K562 (cell line): ENCODE results near the gene ZNF318. TPM values are rescaled to one million over a fixed set of nuclear protein-coding genes. Genes with fewer than 3 reads are reported as not detected.

Experiments
- BHLHE40 ChIP-seq: IDR thresholded peaks from 2 replicates; pipeline ENCODE4 v1.6.1; 2011; ENCODE audit warnings: low read length, improper control_type of control experiment
- CHAMP1 ChIP-seq: fragments of 450-650 bp; IDR thresholded peaks from 2 replicates; pipeline ENCODE4 v1.6.1; 2016; ENCODE audit warnings: mild to moderate bottlenecking
- CREB3 ChIP-seq: fragments of 450-650 bp; conservative IDR thresholded peaks from 2 replicates; pipeline ENCODE4 v1.6.1; 2016; ENCODE audit warnings: missing genetic modification characterization, low read depth, mild to moderate bottlenecking, missing compliant biosample characterization, moderate library complexity
- CTBP1 ChIP-seq: fragments of 450-650 bp; IDR thresholded peaks from 2 replicates; pipeline ENCODE4 v1.6.1; 2016; ENCODE audit warnings: borderline replicate concordance
- ETV1 ChIP-seq: fragments of 450-650 bp; conservative IDR thresholded peaks from 2 replicates; pipeline ENCODE4 v1.6.1; 2016; ENCODE audit warnings: missing genetic modification characterization, control low read depth, low read depth, missing compliant biosample characterization
- HMGXB4 ChIP-seq: sonication (generic); formaldehyde crosslinking; IDR thresholded peaks from 2 replicates; pipeline ENCODE4 v1.8.1; 2023; ENCODE audit warnings: mild to moderate bottlenecking, missing genetic modification reagents
- JUND ChIP-seq, 2 experiments: IDR thresholded peaks; 2 replicates in 1 of 2; 3 replicates in 1 of 2; pipeline ENCODE4 v1.6.1; 2011; ENCODE audit warnings: borderline replicate concordance in 2 of 2, low read depth in 2 of 2, low read length in 2 of 2, improper control_type of control experiment in 1 of 2, missing biosample characterization in 1 of 2, missing genetic modification characterization in 1 of 2, missing genetic modification reagents in 1 of 2
- MNT ChIP-seq, 2 experiments: fragments of 450-650 bp; conservative IDR thresholded peaks; 2 replicates each; pipeline ENCODE4 v1.6.1; 2017; ENCODE audit warnings: mild to moderate bottlenecking in 2 of 2, moderate library complexity in 2 of 2
- NFIC ChIP-seq: fragments of 450-650 bp; IDR thresholded peaks from 2 replicates; pipeline ENCODE4 v1.6.1; 2017; ENCODE audit warnings: mild to moderate bottlenecking, inconsistent platforms
- NR2C2 ChIP-seq, 2 experiments: fragments of 200-800 bp in 1 of 2; sonication (Bioruptor generic) in 1 of 2; sonication (generic) in 1 of 2; formaldehyde crosslinking in 1 of 2; IDR thresholded peaks; 2 replicates each; pipeline versions ENCODE4 v1.6.1 to v1.8.0; 2016 to 2022; ENCODE audit warnings: mild to moderate bottlenecking in 1 of 2, missing compliant biosample characterization in 1 of 2, missing genetic modification characterization in 1 of 2, missing genetic modification reagents in 1 of 2
- TRIM24 ChIP-seq, 2 experiments: fragments of 450-650 bp; IDR thresholded peaks; 2 replicates each; pipeline ENCODE4 v1.6.1; 2016
- ZBTB34 ChIP-seq: fragments of 250-450 bp; sonication (Bioruptor Pico); IDR thresholded peaks from 2 replicates; pipeline ENCODE4 v1.8.0; 2021; ENCODE audit warnings: mild to moderate bottlenecking, moderate library complexity
- ZNF584 ChIP-seq: fragments of 200-800 bp; sonication (Bioruptor generic); IDR thresholded peaks from 2 replicates; pipeline ENCODE4 v1.6.1; 2016; ENCODE audit warnings: low read depth, mild to moderate bottlenecking, missing genetic modification characterization, missing compliant biosample characterization
- ZNF740 ChIP-seq, 3 experiments: fragments of 200-800 bp in 1 of 3; sonication (Bioruptor generic) in 1 of 3; sonication (generic) in 1 of 3; formaldehyde crosslinking in 1 of 3; IDR thresholded peaks; 2 replicates each; pipeline versions ENCODE4 v1.6.1 to v1.8.0; 2016 to 2022; ENCODE audit warnings: mild to moderate bottlenecking in 2 of 3, missing compliant biosample characterization in 2 of 3, missing genetic modification characterization in 2 of 3, missing genetic modification reagents in 1 of 3
- polyA plus RNA-seq, 8 experiments: library from polyadenylated mRNA; depleted of rRNA in 4 of 8; stranded (reverse) in 5 of 8; unstranded in 3 of 8; fragments of >200 nt; fragmentation: Nextera tagmentation in 2 of 8; fragmentation: Illumina TruSeq in 1 of 8; extraction: Ambion mirVana in 2 of 8; extraction: Trizol in 1 of 8; gene quantifications; 2 replicates each; pipeline versions ENCODE4 v1.2.1 to v1.2.3, GENCODE V29; 2011 to 2014; ENCODE audit warnings: inconsistent platforms in 1 of 8, missing spikeins in 1 of 8
- total RNA-seq, 7 experiments: library from RNA; depleted of rRNA in 6 of 7; stranded (reverse); fragments of >200 nt in 6 of 7; fragmentation: Illumina TruSeq in 2 of 7; extraction: Trizol in 2 of 7; gene quantifications; 2 replicates each; pipeline versions ENCODE4 v1.2.1 to v1.2.3, GENCODE V29; 2011 to 2021; ENCODE audit warnings: low replicate concordance in 1 of 7

The ZNF318 gene
- total and polyA plus RNA-seq, 9 of the 15 experiments (the other 6 are each of a cell fraction or from before 2014, with no cell fraction given) = 3.2 to 19.0 (median 9.2) TPM

- TF ChIP-seq ZNF740 (CRISPR knock-in tag; IDR thresholded peaks at IDR 0.05) = peak; percentile 99
- TF ChIP-seq ZNF740 (tag; IDR thresholded peaks at IDR 0.05) = peak in 1 of 2 experiments; percentile 97; a peak in 2 of 4 replicates
- TF ChIP-seq ZNF584 (CRISPR knock-in tag) = 0 out of 2 replicates have a peak, but pooled peaks have one; percentile 52
- TF ChIP-seq HMGXB4 (CRISPR knock-in tag) = no peak; the same call in 1 of the 2 replicates
- peak; percentile 77 for TF ChIP-seq ETV1 (tag)
- TF ChIP-seq BHLHE40 = peak; percentile 95
- TF ChIP-seq CTBP1 = peak; percentile 92
- no peak for TF ChIP-seq ZBTB34
- TF ChIP-seq NFIC = 0 out of 2 replicates have a peak, but pooled peaks have one; percentile 12
- peak; percentile 90 to 93 for TF ChIP-seq MNT (conservative IDR thresholded peaks at IDR 0.05)
- no peak for TF ChIP-seq NR2C2 (CRISPR knock-in tag; IDR thresholded peaks at IDR 0.05)
- peak; percentile 90 for TF ChIP-seq NR2C2 (tag; IDR thresholded peaks at IDR 0.05)
- TF ChIP-seq TRIM24 (IDR thresholded peaks at IDR 0.05) = 0 out of 4 replicates have a peak, but pooled peaks of 1 of the 2 experiments have one; percentile 14
- TF ChIP-seq CREB3 (tag) = 0 out of 2 replicates have a peak, but pooled peaks have one; percentile 16
- peak; percentile 48; the same call in 1 of the 2 replicates for TF ChIP-seq JUND (IDR thresholded peaks at IDR 0.05; ENCODE audit: borderline replicate concordance, low read depth, low read length)
- no peak; the same call in 2 of the 3 replicates for TF ChIP-seq JUND (tag; IDR thresholded peaks at IDR 0.05; ENCODE audit: borderline replicate concordance, low read depth, low read length)
- no peak for TF ChIP-seq CHAMP1
Observed at GRCh38 chr6:43369174-43370002, at the start of gene ZNF318 (continued).
